GM19438 (cell line): Measurements from ENCODE around the gene VWA2.

Source experiments
- ATAC-seq: cut with Tn5 transposase; IDR thresholded peaks from one replicate; pipeline ENCODE4 v1.9.1; 2021; ENCODE audit warnings: low read depth; ENCODE audit not compliant: unreplicated experiment

VWA2 gene

DNA sequence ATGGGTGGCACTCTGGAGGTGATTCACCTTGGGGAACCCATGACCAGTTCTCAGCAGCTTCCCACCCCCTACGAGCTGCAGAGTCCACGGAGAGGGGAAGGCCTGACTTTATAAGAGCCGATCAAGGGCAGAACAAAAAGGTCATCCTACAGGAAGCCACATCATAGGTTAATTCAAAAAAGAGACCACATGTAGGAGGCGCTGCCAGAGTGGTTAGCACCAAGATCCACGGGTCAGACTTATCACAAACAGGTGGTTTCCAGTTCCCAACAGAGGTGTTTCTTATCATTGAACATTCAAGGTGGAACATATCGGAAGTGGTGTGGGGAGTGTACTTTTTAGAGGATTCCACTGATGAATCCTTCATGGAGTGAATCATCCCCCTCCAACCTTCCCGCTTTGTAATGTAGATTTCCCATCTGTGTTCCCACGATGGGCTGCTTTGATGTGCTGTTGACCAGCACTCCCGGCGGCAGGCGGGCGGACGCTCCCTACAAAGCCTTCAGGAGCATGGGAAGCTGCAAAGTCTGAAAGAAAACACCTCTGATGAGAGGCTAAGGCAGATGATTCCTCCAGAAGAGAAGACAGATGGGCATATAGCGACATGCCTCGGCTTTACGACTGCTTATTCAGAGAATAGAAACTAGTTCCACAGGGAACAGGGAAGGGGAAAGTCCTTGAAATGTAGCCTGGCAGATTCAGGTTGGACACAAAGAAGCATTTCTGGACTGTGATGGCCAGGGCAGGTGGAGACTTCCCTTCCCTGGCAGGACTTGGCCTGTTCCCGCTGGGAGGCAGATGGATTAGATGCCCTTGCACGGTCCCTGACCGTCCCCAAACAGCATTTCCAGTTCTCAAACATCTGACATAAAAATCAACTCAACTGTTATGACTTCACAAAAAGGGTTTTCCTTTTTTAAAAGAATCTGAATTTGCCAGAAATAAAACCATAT lies 98.7 kb downstream of the VWA2 start:
- no peak for ATAC-seq

GRCh38 chr10:114340816-114341215 lies 101.8 kb downstream of the VWA2 start:
- ATAC-seq: no peak
